ENCODE data around the gene AIF1L. TPM values are rescaled to one million over a fixed set of nuclear protein-coding genes. Genes with fewer than 3 reads are reported as not detected.

AIF1L gene
- total and polyA plus RNA-seq, 2 of the 13 experiments (the other 11 are each of a cell fraction or from before 2014, with no cell fraction given), result 12.4 to 36.5 TPM

DNA sequence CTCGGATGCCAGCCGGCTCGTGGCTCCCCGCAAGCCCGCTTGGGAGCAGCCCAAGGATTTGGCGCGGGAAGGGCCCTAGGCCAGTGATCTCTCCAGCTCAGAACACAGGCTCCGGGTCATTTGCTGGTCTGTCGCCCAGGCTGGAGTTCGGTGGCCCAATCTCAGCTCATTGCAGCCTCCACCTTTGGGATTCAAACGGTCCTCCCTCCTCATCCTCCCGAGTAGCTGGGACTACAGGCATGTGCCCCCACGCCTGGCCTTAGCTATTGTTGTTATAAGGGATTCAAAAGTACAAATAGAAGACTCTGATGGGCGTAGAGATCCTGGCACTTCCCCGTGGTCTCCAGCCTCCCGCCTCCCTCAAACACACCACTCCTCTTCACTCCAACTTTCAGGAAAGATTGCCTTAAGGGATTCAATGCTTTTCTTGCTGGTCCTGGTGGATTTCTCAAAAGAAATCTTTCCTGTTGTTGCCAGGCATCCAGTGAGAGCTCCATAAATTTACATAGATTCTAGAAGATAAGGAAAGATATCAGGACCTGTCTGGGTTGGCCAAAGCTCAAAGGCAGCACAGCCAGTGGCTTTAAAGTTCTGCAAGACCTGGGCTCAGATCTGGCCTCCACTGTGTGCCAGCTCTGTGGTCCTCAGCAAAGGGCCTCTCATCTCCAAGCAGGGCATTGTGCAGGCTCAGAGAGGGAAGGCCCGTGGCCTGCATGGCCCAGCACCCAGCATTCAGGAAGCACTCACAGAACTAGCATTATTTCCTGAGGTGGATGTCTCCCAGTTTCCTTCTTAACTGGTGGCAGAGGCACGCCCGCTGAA, 1.0 kb downstream of the AIF1L start (continued):
- TF ChIP-seq RBM39 (IDR thresholded peaks at IDR 0.05; ENCODE audit: low read depth, low read length, poor library complexity, severe bottlenecking) (no peak), ZSCAN20 (CRISPR knock-in tag; IDR thresholded peaks at IDR 0.05; ENCODE audit: borderline replicate concordance) (no peak), PAX8 (CRISPR knock-in tag; IDR thresholded peaks at IDR 0.05; ENCODE audit: borderline replicate concordance) (no peak), ZFY (CRISPR knock-in tag; IDR thresholded peaks at IDR 0.05) (no peak), ZC3H13 (CRISPR knock-in tag; IDR thresholded peaks at IDR 0.05) (no peak), ZNF558 (CRISPR knock-in tag; IDR thresholded peaks at IDR 0.05; ENCODE audit: borderline replicate concordance) (0 out of 2 replicates have a peak, but pooled peaks have one; percentile 18), AKNA (CRISPR knock-in tag; IDR thresholded peaks at IDR 0.05; ENCODE audit: borderline replicate concordance) (no peak), SRSF1 (optimal IDR thresholded peaks at IDR 0.05; ENCODE audit: low read depth, low read length) (no peak), GABPB1 (CRISPR knock-in tag; IDR thresholded peaks at IDR 0.05) (0 out of 2 replicates have a peak, but pooled peaks have one; percentile 4), MXD3 (CRISPR knock-in tag; IDR thresholded peaks at IDR 0.05) (no peak), SMARCE1 (IDR thresholded peaks at IDR 0.05; ENCODE audit: borderline replicate concordance) (no peak), ATF1 (CRISPR knock-in tag; IDR thresholded peaks at IDR 0.05) (no peak)
- TF ChIP-seq, protein P1, sequence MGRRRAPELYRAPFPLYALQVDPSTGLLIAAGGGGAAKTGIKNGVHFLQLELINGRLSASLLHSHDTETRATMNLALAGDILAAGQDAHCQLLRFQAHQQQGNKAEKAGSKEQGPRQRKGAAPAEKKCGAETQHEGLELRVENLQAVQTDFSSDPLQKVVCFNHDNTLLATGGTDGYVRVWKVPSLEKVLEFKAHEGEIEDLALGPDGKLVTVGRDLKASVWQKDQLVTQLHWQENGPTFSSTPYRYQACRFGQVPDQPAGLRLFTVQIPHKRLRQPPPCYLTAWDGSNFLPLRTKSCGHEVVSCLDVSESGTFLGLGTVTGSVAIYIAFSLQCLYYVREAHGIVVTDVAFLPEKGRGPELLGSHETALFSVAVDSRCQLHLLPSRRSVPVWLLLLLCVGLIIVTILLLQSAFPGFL (CRISPR knock-in tag; IDR thresholded peaks at IDR 0.05), result no peak
- TF ChIP-seq, protein P2, sequence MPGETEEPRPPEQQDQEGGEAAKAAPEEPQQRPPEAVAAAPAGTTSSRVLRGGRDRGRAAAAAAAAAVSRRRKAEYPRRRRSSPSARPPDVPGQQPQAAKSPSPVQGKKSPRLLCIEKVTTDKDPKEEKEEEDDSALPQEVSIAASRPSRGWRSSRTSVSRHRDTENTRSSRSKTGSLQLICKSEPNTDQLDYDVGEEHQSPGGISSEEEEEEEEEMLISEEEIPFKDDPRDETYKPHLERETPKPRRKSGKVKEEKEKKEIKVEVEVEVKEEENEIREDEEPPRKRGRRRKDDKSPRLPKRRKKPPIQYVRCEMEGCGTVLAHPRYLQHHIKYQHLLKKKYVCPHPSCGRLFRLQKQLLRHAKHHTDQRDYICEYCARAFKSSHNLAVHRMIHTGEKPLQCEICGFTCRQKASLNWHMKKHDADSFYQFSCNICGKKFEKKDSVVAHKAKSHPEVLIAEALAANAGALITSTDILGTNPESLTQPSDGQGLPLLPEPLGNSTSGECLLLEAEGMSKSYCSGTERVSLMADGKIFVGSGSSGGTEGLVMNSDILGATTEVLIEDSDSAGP (CRISPR knock-in tag; IDR thresholded peaks at IDR 0.05; ENCODE audit: borderline replicate concordance), result 0 out of 2 replicates have a peak, but pooled peaks have one; percentile 14
- TF ChIP-seq, protein P3, sequence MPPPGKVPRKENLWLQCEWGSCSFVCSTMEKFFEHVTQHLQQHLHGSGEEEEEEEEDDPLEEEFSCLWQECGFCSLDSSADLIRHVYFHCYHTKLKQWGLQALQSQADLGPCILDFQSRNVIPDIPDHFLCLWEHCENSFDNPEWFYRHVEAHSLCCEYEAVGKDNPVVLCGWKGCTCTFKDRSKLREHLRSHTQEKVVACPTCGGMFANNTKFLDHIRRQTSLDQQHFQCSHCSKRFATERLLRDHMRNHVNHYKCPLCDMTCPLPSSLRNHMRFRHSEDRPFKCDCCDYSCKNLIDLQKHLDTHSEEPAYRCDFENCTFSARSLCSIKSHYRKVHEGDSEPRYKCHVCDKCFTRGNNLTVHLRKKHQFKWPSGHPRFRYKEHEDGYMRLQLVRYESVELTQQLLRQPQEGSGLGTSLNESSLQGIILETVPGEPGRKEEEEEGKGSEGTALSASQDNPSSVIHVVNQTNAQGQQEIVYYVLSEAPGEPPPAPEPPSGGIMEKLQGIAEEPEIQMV (CRISPR knock-in tag; IDR thresholded peaks at IDR 0.05; ENCODE audit: low read depth), result 0 out of 2 replicates have a peak, but pooled peaks have one; percentile 1
